Measurements from ENCODE around the gene SLC29A1.
A peak's percentile ranks its signal among the peaks of the same experiment; 100 is the strongest.
"Not testable (repeated sequence)": the region's sequence is repeated elsewhere in the genome, so short reads cannot be mapped to it uniquely, and the experiment has no call there.

Gene SLC29A1

DNA sequence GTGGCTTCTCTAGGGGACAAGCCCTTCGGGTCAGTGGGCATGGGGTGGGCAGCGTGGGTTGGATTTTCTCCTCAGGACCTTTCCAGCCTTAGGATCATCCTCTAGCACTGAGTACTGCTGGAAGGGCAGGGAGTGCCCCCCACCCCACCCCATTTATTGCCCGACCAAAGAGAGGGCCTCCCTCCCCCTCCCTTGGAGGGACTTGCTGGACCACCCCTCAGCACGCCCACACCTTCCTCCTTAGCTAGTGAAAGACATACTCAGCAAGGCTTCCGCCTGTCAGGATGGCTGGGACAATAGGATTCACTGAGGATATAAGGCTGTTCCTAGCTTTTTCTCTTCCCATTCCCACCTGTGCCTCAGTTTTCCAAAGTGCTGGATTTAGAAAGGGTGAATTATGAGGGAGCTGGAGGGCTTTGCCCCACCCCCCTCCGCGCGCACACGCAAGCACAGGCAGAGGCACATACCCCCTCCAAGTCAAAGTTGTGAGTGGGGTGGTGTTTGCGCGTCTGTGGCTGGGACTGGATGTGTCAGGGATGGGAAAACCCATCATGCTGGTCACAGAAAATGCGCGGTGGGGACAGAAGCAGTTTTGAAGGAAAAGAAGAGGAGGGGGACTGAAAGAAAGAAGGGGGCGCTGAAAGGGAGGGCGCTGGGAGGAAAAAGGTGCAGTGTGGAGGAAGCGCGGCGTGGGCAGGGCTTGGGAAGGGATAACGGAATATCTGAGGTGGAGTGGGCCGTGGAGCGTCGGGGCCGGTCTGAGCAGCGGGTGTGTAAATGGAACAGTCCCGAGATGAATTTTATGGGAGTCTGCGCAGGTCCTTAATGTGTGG, 693 bp upstream of the SLC29A1 start:
- DNase-seq (ENCODE audit: low read depth), result no peak

GRCh38 chr6:44224029-44224964, 902 bp downstream of the SLC29A1 start:
- peak; percentile 11 for DNase-seq (ENCODE audit: low read depth)

GRCh38 chr6:44224965-44225305, 1.5 kb downstream of the SLC29A1 start:
- DNase-seq (ENCODE audit: low read depth), result no peak

DNA sequence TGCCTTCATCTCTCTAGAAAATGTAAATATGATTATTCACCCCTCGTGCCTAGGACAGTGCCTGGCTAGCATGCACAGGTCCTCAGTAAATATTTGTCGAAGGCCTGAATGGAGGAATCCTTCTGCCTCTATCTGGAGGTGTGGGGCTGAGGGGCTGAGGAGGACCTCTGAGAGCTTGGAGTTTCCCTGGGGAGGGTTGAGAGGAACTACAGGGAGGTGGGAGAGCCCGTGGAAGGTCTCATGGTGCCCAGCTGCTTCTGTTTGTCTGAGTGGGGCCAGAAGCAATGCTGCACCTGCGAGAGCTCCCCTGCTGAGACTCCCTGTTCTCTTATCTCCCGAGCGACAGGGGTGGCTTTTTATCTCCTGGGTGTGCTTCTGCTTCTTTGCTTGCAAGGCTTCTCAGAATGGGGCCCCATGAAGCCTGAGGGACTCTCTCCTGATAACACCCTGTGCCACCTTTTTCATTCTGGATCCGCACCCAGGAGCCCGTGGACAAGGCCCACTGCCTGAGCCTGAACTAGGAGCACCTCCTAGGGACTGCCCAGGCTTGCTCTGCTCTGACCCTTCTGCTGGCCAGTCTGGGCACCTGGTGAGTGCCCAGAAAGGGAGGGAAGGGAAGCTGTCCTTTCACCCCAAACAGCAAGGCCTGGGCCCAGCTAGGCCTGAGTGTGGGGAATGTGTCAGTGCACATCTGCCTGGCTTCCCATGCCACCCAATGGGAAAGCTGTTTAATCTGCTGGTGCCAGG, 2.4 kb downstream of the SLC29A1 start:
- DNase-seq (ENCODE audit: low read depth), result no peak

- DNase-seq (ENCODE audit: low read depth), result no peak
These were observed 3.2 kb downstream of the SLC29A1 start for GRCh38 chr6:44226368-44227147.

- DNase-seq (ENCODE audit: low read depth), result no peak
These were observed 3.9 kb downstream of the SLC29A1 start for GRCh38 chr6:44227148-44227793.

DNA sequence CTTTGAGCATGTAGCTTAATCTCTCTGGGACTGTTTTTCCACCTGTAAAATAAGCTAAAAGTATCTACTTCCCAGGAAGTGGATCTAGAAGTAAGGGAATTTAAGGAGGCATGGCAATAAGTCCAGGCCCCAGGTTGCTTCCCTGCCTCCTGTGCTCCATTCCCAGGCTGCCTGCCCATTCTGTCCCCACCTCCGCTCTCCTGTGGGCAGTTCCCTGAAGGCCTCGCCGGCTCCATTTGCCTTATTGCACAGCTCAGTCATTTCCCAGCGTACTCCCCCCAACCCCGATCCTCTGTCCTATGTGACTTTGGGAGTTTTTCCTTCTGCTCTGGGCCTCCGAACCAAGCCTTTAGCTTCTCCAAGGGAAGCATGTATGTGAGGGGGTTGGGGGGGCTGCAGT, 4.6 kb downstream of the SLC29A1 start:
- no peak for DNase-seq (ENCODE audit: low read depth)

GRCh38 chr6:44228433-44228832, 5.0 kb downstream of the SLC29A1 start:
- no peak for DNase-seq (ENCODE audit: low read depth)

- no peak for DNase-seq (ENCODE audit: low read depth)
These were observed 5.4 kb downstream of the SLC29A1 start for GRCh38 chr6:44228836-44229235.

DNA sequence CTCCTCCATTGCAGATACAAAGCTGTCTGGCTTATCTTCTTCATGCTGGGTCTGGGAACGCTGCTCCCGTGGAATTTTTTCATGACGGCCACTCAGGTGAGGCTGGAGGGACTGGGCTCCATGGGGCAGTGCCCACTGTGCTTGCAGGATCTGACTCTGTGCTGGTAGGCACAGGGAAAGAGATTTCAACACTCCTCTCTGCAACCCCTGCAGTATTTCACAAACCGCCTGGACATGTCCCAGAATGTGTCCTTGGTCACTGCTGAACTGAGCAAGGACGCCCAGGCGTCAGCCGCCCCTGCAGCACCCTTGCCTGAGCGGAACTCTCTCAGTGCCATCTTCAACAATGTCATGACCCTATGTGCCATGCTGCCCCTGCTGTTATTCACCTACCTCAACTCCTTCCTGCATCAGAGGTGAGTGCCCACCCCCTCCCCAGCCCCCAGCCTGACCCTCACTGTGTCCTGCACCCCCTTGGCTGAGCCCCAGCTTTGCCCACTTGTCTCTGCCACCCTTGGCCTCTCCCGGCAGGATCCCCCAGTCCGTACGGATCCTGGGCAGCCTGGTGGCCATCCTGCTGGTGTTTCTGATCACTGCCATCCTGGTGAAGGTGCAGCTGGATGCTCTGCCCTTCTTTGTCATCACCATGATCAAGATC, 6.1 kb downstream of the SLC29A1 start:
- no peak for DNase-seq (ENCODE audit: low read depth)

DNA sequence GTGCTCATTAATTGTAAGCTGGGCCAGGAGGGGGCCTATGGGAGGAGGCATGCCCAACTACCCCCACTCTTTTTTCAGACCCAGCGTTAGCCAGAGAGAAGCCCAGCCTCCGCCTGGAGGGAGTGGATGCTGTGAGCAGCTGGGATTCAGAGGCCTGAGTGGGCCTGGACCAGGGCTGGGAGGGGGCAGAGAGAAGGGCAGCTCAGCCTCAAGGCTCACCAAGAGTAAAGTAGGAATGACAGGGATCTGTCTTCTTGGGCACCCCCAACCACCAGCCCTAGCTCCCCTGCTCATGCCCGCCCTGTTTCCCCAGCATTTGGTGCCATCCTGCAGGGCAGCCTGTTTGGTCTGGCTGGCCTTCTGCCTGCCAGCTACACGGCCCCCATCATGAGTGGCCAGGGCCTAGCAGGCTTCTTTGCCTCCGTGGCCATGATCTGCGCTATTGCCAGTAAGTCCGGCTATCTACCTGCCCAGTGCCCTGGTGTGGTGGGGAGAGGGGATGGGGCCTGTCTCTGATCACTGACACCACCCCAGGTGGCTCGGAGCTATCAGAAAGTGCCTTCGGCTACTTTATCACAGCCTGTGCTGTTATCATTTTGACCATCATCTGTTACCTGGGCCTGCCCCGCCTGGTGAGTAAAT, 6.8 kb downstream of the SLC29A1 start:
- no peak for DNase-seq (ENCODE audit: low read depth)

- not testable (repeated sequence) for DNase-seq (ENCODE audit: low read depth)
These were observed 8.0 kb downstream of the SLC29A1 start for GRCh38 chr6:44231426-44231825.

DNA sequence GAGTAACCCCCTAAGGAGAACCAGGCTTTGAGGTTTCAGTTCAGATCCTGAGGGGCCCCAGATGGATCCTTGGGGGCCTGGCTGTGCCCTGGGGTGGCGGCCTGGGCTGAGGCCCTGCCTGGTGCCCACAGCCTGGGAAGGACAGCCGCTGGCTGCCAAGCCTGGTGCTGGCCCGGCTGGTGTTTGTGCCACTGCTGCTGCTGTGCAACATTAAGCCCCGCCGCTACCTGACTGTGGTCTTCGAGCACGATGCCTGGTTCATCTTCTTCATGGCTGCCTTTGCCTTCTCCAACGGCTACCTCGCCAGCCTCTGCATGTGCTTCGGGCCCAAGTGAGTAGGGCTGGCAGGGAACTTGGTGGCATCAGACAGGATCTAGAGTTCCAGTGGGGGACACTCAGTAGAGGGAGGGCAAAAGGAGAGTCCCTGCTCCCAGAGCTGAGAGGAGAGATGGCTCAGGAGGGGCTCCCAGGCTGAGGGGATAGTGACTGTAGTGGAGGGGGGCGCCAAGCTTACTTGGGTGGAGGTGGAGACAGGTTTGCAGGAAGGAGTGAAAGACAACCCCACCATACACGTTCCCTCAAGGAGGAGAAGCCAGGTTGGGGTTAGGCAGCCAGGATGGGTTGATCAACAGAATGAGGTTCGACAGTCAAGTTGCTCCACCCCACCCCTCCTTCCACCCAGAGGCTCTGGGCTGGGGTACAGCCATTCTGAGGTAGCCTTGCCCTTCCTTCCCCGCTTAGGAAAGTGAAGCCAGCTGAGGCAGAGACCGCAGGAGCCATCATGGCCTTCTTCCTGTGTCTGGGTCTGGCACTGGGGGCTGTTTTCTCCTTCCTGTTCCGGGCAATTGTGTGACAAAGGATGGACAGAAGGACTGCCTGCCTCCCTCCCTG, 9.5 kb downstream of the SLC29A1 start:
- DNase-seq (ENCODE audit: low read depth), result no peak

GRCh38 chr6:44233567-44234100, 10.2 kb downstream of the SLC29A1 start:
- DNase-seq (ENCODE audit: low read depth), result no peak

- DNase-seq (ENCODE audit: low read depth), result peak; percentile 86
These were observed 11.0 kb downstream of the SLC29A1 start for GRCh38 chr6:44234101-44235025.

GRCh38 chr6:44235269-44235668, 11.9 kb downstream of the SLC29A1 start:
- peak; percentile 42 for DNase-seq (ENCODE audit: low read depth)

- no peak for DNase-seq (ENCODE audit: low read depth)
These were observed 12.6 kb downstream of the SLC29A1 start for GRCh38 chr6:44235891-44236516.
